ENCODE measurements around the gene MAPKAP1.

Gene MAPKAP1

GRCh38 chr9:125431741-125432271 lies 275.2 kb downstream of the MAPKAP1 start:
- DNase-seq (ENCODE audit: low read depth in 2 of 2) = no peak

DNA sequence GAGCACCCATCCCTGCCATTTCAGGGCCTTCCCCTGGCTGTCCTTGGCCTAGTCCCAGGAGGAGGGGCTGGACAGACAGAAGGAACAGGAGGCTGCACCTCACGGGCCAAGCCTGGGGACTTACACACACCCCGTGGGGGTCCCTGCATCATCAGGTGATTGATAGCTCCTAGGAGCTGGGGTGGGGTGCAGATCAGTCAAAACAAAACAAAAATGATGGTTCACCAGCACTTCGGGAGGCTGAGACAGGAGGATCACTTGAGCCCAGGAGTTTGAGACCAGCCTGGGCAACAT lies 276.0 kb downstream of the MAPKAP1 start:
- no peak for DNase-seq (ENCODE audit: low read depth in 2 of 2)

- no peak for DNase-seq (ENCODE audit: low read depth in 2 of 2)
These were observed 276.6 kb downstream of the MAPKAP1 start for GRCh38 chr9:125430161-125431011.

- DNase-seq (ENCODE audit: low read depth in 2 of 2) = no peak
These were observed 277.4 kb downstream of the MAPKAP1 start for GRCh38 chr9:125429476-125430160.

DNA sequence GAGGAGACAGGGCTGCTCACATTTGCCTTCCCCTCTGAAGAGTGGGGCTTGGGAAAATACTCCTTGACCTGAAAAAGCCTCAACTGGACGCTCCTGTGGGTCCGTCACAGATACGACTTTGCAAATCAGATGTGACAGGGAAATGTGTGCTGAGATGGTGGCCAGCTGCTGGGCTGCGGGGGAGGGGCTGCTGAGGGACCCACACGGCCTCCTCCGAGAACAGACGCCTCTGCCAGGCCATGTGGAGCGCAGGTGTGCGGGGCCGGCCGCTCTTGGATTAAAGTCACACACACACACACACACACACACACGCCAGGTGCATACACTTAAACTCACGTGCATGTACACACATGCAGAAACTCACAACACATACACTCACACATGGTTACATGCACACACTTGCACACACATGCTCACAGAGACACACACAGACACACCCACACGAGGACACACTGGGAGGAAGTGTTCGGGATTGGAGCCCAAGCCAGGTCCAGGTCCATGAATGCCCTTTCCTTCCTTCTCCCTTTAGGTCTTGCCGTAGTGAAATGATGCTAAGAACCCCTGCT lies 278.0 kb downstream of the MAPKAP1 start:
- no peak for DNase-seq (ENCODE audit: low read depth in 2 of 2)

DNA sequence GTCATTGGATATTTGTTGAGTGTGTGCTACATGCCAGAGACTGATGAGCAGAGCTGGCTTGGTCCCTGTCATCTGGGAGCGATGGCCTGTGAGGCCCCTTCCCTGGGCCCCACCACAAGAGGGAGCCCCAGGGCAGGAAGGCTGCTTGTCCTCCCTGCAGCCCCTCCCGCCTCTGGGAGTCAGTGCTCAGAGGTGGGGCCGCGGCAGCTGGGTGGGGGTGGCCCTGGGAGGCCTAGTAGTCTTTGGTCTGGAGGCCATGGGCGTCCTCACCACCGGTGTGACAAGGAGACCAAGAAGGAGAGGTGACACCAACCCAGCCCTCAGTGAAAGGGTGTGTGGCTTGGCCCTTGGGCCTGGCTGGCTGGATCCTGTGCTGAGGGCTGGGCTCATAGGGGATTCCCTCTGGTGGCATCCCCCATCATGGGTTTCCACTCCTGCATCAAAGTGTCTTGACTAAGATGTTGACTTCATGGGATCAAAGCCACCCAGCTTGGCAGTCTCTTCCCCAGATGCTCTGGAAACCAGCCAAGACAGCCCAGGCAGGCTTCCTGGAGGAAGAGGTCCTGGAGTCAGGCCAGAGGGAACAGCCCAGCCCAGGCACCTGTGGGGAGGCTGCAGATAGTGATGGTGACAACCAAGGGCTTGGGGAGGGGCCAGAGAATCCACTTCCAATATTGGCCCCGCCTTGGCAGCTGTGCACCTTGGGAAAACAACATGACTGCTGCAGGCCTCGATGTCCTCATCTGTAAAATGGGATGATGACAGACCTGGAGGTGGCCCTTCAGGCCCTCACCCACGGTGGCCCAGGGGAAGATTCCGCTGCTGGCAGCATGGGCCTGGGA lies 278.7 kb downstream of the MAPKAP1 start:
- DNase-seq (ENCODE audit: low read depth in 2 of 2) = no peak

DNA sequence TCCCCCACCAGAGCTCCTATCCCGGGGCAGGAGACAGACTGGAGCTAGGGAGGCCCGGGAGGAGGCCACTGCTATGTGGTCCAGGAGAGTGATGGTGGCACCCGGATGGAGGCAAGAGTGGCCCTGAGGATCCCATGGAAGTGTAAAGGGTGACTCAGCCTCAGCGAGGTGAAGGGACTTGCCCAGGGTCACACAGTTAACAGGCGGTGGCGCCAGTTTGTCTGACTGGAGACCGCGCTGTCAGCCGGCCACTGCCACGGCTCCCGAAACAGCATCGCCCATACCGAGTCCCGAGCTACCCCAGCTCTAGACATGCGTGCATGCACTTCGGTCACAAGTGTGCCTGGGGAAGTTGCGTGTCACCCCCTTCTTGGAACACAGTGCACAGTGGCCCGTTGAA lies 279.5 kb downstream of the MAPKAP1 start:
- no peak for DNase-seq (ENCODE audit: low read depth in 2 of 2)

DNA sequence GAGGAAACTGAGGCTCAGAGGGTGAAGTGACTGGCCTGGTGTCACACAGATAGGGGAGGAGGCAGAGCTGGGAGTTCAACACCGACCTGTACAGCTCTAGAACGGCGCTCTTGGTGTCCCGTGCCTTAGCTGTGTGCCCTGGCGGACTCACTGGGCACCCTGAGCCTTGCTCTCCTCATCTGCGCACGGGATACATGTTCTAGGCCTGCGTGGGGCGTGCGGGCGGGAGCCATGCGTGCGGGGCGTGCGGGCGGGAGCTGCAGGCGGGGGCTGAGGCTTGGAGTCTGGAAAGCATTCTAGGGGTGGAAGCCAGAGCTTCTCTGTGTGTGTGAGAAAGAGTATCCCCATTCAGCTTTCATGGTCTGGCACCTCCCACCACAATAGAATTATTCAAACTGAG lies 280.1 kb downstream of the MAPKAP1 start:
- no peak for DNase-seq (ENCODE audit: low read depth in 2 of 2)

DNA sequence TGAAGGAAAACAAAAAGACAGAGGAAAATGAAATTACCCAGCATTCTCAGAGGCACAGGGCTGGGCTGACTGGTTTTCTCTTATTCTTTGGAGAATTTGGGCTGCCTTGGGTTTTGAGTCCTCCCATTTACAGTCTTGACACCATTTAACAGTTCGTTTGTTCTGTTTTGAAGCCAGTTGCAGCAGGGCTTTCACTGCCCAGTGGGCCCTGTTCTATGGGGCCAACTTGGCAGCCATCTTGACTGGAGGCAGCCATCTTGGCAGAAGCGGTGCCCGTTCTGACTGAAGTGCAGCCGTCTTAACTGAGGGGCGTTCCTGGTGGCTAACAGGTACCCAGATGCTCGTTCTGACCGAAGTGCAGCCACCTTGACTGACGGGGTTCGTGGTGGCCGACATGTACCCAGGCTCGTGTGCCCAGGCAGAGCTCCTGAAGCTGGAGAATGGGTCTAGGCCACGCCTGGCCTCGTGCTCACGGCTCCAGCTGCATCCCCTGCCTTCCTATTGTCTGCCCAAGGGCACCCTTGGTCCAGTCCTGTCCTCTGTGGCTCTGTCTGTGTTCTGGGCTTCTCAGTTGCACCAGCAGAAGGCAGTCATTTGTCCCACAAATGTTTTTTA lies 281.0 kb downstream of the MAPKAP1 start:
- no peak for DNase-seq (ENCODE audit: low read depth in 2 of 2)

DNA sequence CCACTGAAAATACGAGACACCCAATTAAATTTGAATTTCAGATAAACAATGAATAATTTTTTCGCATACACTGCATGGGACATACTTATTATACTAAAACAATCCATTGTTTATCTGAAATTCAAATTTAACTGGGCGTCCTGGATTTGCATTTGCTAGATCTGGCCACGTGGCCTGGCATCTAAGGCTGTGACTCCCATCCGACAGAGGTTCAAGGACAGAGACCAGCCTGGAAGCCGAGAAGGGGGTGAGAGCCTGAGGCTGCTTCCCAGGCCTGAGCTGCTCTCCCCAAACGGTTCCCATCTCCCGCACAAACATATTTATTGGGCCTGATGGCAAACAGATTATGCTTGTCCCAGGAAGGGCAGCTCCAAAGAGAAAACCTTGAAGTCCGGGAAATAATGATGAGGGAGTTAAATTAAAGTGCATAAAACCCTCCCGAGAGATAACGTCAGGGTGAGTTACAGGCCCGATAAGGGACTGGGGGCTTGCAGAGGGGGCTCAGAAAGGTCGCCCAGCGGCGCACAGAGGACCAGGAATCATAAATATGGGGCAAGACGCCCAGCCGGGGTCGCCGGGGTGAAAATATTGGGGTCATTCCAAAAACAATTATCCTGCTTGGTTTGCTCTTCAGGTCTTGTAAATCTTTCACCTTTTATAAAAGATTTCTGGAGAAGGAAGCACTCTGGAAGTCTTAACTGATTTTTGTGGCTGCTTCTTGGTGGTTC lies 281.7 kb downstream of the MAPKAP1 start:
- no peak for DNase-seq (ENCODE audit: low read depth in 2 of 2)

DNA sequence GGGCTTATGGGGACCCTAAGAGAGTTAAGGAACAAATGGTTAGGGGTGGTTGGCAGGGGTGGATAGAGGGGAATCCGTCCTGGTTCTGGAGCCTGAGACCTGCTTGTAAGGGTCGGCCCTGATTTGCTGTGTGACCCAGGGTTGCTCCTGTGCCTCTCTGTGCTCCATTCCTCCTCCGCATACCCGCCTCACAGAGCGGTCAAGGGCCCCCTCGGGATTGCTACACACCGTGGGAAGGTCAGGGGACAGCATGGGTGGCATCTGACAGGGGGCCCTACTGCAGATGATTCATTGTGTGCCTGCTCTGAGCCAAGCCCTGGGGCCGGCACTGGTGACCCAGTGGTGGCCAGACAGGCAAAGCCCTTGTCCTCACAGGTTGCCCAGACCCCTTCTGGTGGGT lies 283.0 kb downstream of the MAPKAP1 start:
- DNase-seq (ENCODE audit: low read depth in 2 of 2) = no peak

DNA sequence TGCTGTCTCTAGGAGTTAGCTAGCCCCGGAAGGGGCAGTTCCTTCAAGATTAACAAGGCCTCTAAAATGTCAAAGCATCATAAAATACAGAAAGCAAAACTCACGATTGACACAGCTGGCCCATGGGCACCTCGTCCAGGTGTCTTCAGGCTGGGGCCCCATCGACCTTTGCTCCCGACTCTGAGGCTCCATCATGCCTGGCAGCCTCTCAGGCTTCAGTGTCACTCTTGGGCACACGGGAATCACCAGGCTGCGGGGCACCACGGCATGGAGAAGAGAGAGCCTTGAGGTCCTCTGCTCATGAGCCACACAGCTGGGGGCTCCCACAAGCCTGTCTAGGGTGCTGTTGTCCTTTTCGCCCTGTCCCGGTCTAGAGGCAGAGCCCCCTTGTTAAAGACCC lies 284.2 kb downstream of the MAPKAP1 start:
- DNase-seq (ENCODE audit: low read depth in 2 of 2) = no peak

DNA sequence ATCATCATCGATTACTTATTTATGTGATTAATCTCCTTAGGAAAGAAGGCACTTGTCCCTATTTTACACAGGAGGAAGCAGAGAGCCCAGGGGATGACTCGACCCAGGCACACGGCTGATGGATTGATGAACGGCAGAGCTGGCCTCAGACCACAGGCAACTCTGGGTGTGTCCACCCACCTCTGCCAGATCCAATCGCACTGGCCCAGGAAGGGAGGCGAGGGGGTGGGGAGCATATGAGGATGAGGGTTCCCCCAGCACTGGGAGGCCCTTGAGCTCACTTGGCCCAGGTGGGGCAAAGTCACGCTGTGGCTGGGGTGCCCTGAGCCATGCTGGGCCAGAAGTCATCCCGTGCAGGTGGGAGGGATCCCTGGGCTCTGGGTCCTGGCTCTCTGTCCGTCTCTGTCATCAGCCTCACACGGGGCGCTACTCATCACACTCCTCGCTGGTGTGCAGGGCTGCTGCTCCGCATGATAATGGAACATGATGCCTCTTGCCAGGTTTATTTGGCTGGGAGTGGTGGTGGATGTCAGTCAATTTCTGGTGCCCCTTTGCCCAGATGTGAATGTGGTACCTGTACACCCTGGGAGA lies 285.3 kb downstream of the MAPKAP1 start:
- no peak for DNase-seq (ENCODE audit: low read depth in 2 of 2)

- DNase-seq (ENCODE audit: low read depth in 2 of 2) = no peak
These were observed 285.8 kb downstream of the MAPKAP1 start for GRCh38 chr9:125421166-125421565.

GRCh38 chr9:125418404-125418803 lies 288.6 kb downstream of the MAPKAP1 start:
- DNase-seq (ENCODE audit: low read depth in 2 of 2) = no peak

- no peak for DNase-seq (ENCODE audit: low read depth in 2 of 2)
These were observed 290.5 kb downstream of the MAPKAP1 start for GRCh38 chr9:125416517-125416916.

DNA sequence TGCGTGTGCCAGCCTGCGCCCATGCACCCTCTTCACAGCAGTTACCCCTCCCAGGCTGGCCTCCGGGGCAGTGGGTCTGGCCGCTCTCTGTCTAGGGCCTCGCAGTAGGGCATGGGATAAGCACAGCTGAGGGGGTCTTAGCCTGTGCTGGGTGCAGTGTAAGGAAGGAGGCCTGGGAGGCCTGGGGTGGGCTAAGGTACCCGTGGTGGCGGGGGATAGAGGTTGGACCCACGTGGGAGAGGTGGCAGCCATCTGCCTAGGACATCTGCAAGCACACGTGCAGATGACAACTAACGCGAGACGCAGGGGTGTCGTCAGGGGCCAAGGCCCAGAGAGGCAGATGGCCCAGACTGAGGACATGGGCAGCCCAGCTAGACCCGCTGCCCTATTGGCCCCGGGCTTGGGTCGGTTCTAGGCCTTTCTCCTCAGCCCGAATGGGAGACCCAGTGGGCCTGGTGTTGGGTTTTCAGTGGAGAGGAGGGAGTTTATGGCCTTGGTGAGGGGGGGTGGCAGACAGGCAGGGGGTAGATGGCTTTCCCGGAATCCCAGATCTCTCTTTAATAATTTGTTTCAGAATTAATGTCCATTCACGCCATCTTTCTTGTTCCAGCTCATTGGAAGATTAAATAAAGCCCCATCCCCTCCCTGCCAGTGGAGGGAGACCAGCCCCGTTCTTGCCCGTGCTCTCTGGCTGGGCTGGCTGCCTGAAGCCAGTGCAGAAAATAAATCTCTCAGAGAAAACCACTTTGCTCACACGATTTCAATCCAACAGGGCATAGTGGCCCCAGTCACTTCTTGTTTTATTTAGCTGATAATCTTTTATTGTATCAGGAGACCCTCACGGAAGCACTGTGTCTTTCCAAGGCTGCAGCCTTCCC lies 291.2 kb downstream of the MAPKAP1 start:
- no peak for DNase-seq (ENCODE audit: low read depth in 2 of 2)

DNA sequence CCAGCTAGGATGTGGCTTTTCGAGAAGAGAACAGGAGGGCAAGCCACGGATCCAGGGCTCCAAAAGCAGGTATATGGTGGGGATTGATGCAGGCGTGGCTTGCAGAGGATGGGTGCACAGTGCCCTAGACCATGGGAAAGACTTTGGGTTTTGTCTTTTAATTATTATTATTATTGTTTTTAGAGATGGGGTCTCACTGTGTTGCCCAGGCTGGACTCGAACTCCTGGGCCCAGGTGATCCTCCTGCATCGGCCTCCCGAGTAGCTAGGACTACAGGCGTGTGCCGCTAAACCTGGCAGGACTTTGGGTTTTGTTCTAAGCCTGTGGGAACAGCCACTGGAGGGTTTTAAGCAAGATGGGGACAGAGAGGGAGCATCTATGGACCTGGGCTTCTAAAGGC lies 293.4 kb downstream of the MAPKAP1 start:
- no peak for DNase-seq (ENCODE audit: low read depth in 2 of 2)

DNA sequence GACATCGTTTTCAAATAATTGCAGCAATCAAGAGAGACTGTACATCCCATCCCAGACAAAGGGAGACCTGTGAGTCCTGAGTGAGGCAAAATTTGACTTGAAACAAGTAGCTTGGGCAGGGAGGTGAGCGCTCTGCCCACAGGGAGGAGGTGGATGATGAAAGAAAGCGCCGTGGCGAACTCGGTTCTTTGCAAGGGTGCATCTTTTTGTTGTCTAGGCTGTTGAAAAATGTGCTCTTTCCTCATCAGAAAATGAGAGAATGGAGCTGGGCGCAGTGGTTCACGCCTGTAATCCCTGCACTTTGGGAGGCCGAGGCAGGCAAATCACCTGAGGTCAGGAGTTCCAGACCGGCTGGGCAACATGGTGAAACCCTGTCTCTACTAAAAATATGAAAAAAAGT lies 294.8 kb downstream of the MAPKAP1 start:
- no peak for DNase-seq (ENCODE audit: low read depth in 2 of 2)

Data from activated CD4-positive, alpha-beta T cell treated with anti-CD3 and anti-CD28 coated beads for 24 hours (primary cell).